Tibial nerve (tissue), 4 donors: ENCODE results near the gene ELP4. TPM values are rescaled to one million over a fixed set of nuclear protein-coding genes. Genes with fewer than 3 reads are reported as not detected.

Source experiments
- DNase-seq, 2 donors: peaks; one replicate each; pipeline ENCODE4 v3.0.0-alpha.2; 2019; ENCODE audit warnings: low spot score in 2 of 2
- H3K27ac ChIP-seq, 4 donors: fragments of 200-600 bp; sonication (generic) in 3 of 4; one replicate each; pipeline ENCODE4 v1.5.1; 2017 to 2019; ENCODE audit warnings: mild to moderate bottlenecking in 1 of 4
- H3K27me3 ChIP-seq, 2 donors: fragments of 200-600 bp; sonication (generic) in 1 of 2; one replicate each; pipeline versions ENCODE4 v1.5.1 to v1.6.0; 2017 to 2019
- H3K36me3 ChIP-seq, 3 donors: fragments of 200-600 bp; sonication (generic); one replicate each; pipeline ENCODE4 v1.5.1; 2018 to 2019
- H3K4me1 ChIP-seq, 4 donors: fragments of 200-600 bp; sonication (generic) in 3 of 4; one replicate each; pipeline ENCODE4 v1.5.1; 2017 to 2019
- H3K4me3 ChIP-seq, 4 donors: fragments of 200-600 bp; sonication (generic) in 3 of 4; one replicate each; pipeline ENCODE4 v1.5.1; 2017 to 2019; ENCODE audit warnings: mild to moderate bottlenecking in 1 of 4, moderate library complexity in 1 of 4
- H3K9me3 ChIP-seq, 4 donors: fragments of 200-600 bp; sonication (generic) in 3 of 4; one replicate each; pipeline ENCODE4 v1.5.1; 2017 to 2019
- CTCF ChIP-seq, 5 experiments: fragments of 200-600 bp in 3 of 5; fragments of 450-650 bp in 2 of 5; sonication (generic) in 3 of 5; IDR thresholded peaks; one replicate each; pipeline ENCODE4 v1.5.1; 2016 to 2019; ENCODE audit warnings: antibody characterized with exemption in 5 of 5, mild to moderate bottlenecking in 3 of 5, moderate library complexity in 2 of 5
- EP300 ChIP-seq, 2 donors: sonication (generic); formaldehyde crosslinking; IDR thresholded peaks; one replicate each; pipeline ENCODE4 v1.6.1; 2017; ENCODE audit warnings: antibody characterized with exemption in 2 of 2, mild to moderate bottlenecking in 1 of 2
- POLR2A ChIP-seq, 2 donors: fragments of 450-650 bp; IDR thresholded peaks; one replicate each; pipeline ENCODE4 v1.6.1; 2017; ENCODE audit warnings: antibody characterized with exemption in 2 of 2, mild to moderate bottlenecking in 2 of 2, moderate library complexity in 2 of 2
- WGBS, 2 donors: methylation state at CpG; one replicate each; pipeline ENCODE4 v1.1.5; 2018; 5-methylcytosine and 5-hydroxymethylcytosine counted together
- total RNA-seq, 4 donors: library from RNA; depleted of rRNA; stranded (reverse); fragments of >200 nt; gene quantifications; one replicate each; pipeline ENCODE4 v1.1.0, GENCODE V29; 2016

ELP4 gene
- total RNA-seq, 4 donors from 2014 or later = 19.2 to 32.1 (median 29.7) TPM

GRCh38 chr11:31802609-31802989 is 293.0 kb downstream of the ELP4 start:
- peaks cover 31 to 100% of the 10 kb centered on the region in 2 donors for H3K27me3 ChIP-seq
- 6 to 8% methylated on average over 20 of the region's 20 CpGs for WGBS, 2 donors
- DNase-seq = no peak
- peaks cover 0 to 70% (median 27%) of the 10 kb centered on the region in 4 donors for H3K4me1 ChIP-seq
- H3K27ac ChIP-seq = no peak overlapping the region
- no peaks in the 10 kb centered on the region for H3K9me3 ChIP-seq
- no peaks in the 10 kb centered on the region for H3K36me3 ChIP-seq
- H3K4me3 ChIP-seq = no peak overlapping the region
- TF ChIP-seq CTCF (IDR thresholded peaks at IDR 0.05) (no peak), EP300 (IDR thresholded peaks at IDR 0.05) (no peak), POLR2A (IDR thresholded peaks at IDR 0.05) (no peak)

- Histone ChIP-seq H3K27ac (no peak overlapping the region), H3K4me1 (peaks cover 0 to 64% (median 26%) of the 10 kb centered on the region in 4 donors), H3K4me3 (no peak overlapping the region), H3K36me3 (no peaks in the 10 kb centered on the region), H3K27me3 (peaks cover 34 to 100% of the 10 kb centered on the region in 2 donors), H3K9me3 (no peaks in the 10 kb centered on the region)
- no peak for TF ChIP-seq EP300 (IDR thresholded peaks at IDR 0.05)
- TF ChIP-seq POLR2A (IDR thresholded peaks at IDR 0.05) = no peak
- TF ChIP-seq CTCF (IDR thresholded peaks at IDR 0.05) = no peak
- no peak for DNase-seq
- 6 to 7% methylated on average over 22 to 24 of the region's 24 CpGs for WGBS, 2 donors
Observed at GRCh38 chr11:31802990-31803812, 293.6 kb downstream of the ELP4 start.

- peaks cover 33 to 100% of the 10 kb centered on the region in 2 donors for H3K27me3 ChIP-seq
- H3K9me3 ChIP-seq = no peaks in the 10 kb centered on the region
- H3K4me1 ChIP-seq = peaks cover 0 to 57% (median 19%) of the 10 kb centered on the region in 4 donors
- no peaks in the 10 kb centered on the region for H3K36me3 ChIP-seq
- H3K4me3 ChIP-seq = peak overlapping the region in 1 of 4 donors; percentile 23
- peak in 1 of 2 donors; percentile 1 for DNase-seq
- TF ChIP-seq EP300 (IDR thresholded peaks at IDR 0.05) (no peak), CTCF (IDR thresholded peaks at IDR 0.05) (no peak), POLR2A (IDR thresholded peaks at IDR 0.05) (no peak)
- no peak overlapping the region for H3K27ac ChIP-seq
- WGBS, 2 donors = 8 to 9% methylated on average over 13 of the region's 13 CpGs
Observed at GRCh38 chr11:31803813-31804311, 294.3 kb downstream of the ELP4 start.

GRCh38 chr11:31804312-31805036 is 294.9 kb downstream of the ELP4 start:
- H3K27ac ChIP-seq = no peak overlapping the region
- peaks cover 32 to 100% of the 10 kb centered on the region in 2 donors for H3K27me3 ChIP-seq
- peak overlapping the region in 1 of 4 donors; percentile 23 for H3K4me3 ChIP-seq
- TF ChIP-seq EP300 (IDR thresholded peaks at IDR 0.05) (no peak), POLR2A (IDR thresholded peaks at IDR 0.05) (no peak), CTCF (IDR thresholded peaks at IDR 0.05) (no peak)
- no peaks in the 10 kb centered on the region for H3K36me3 ChIP-seq
- peak in 1 of 2 donors; percentile 4 for DNase-seq
- H3K9me3 ChIP-seq = no peaks in the 10 kb centered on the region
- WGBS, 2 donors = 5 to 13% methylated on average over 38 to 41 of the region's 41 CpGs
- H3K4me1 ChIP-seq = peaks cover 0 to 55% (median 16%) of the 10 kb centered on the region in 4 donors
